ENCODE results near the gene HSBP1.

HSBP1 gene

DNA sequence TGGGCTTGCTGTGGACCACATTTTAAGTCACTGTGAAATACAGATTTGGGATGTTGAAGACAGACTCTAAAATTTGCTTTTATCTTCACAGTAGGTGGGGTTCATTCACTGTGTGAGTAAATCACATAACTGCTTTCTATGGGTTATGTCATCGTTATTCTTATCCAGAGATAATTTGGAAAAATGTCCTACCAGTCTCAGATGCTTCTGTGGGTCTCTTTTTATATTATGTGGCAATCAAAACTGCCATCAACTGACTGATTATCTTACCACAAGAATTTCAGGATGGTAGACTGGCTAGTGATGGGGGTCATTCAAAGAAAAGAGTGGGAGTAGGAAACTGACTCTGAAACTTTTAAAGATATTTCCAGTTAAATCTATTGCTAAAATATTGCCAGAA, 3.1 kb downstream of the HSBP1 start:
- H3K4me3 ChIP-seq (ENCODE audit: low read depth, low read length): no peak overlapping the region
- DNase-seq (ENCODE audit: low read depth): no peak
- no peak for TF ChIP-seq POLR2A (IDR thresholded peaks at IDR 0.05; ENCODE audit: extremely low read depth, insufficient read length)
- no peak for TF ChIP-seq CTCF (IDR thresholded peaks at IDR 0.05; ENCODE audit: low read depth, low read length)

DNA sequence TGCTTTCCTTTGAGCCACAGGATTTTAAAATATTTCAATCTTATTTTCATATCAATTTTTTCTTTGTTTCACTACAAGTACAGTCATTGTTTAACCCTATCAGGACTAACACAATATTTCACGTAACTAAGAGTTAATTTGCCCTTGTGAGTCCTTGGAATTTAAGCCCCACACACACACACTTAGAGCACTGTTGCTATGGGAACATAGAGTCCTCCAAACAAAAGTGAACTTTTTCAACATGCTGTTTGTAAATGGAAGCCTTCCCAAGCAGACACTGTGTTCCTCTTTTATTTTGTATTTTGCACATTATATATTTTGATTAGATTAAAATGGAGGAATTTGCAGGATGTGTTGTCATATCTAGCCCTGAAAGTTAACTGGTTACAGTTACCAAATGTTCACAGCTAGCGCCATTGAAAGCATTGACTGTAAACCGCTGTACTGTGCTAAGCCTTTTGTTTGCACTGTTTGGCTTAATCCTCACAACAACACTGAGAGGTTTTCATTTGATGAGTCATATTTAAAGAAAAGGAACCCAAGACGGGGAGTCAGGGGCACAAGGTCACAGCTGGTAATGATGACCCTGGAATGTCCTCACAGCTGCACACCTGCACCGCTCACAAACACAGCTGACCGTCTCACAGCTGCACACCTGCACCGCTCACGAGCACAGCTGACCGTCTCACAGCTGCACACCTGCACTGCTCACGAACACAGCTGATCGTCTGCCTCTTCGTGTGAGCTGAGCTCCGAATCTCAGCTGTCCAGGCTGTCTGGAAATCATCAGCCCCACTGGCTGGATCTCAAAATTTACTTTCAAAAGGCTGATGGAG, 6.3 kb downstream of the HSBP1 start:
- DNase-seq (ENCODE audit: low read depth): peak; percentile 46
- TF ChIP-seq CTCF (IDR thresholded peaks at IDR 0.05; ENCODE audit: low read depth, low read length) (no peak), POLR2A (IDR thresholded peaks at IDR 0.05; ENCODE audit: extremely low read depth, insufficient read length) (no peak), MYC (IDR thresholded peaks at IDR 0.05; ENCODE audit: low read depth, low read length) (no peak)
- TF ChIP-seq, protein P1, sequence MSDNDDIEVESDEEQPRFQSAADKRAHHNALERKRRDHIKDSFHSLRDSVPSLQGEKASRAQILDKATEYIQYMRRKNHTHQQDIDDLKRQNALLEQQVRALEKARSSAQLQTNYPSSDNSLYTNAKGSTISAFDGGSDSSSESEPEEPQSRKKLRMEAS (IDR thresholded peaks at IDR 0.05; ENCODE audit: low read depth, low read length): no peak

DNA sequence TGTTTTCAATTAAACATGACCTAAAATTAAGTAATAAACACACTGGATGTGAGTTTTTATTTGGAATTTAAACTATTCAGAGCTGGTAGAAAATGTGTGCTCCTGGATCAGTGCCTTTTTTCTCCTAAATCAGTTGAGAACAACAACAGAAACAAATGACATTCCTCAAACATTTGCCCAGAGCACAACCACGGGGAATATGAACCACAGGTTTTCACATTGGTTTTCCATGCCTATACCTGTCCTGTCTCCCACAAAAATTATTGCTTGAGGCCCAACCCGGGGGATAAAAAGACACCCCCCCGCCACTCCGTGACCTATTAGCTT, 6.8 kb downstream of the HSBP1 start:
- TF ChIP-seq MYC (IDR thresholded peaks at IDR 0.05; ENCODE audit: low read depth, low read length): no peak
- no peak for TF ChIP-seq POLR2A (IDR thresholded peaks at IDR 0.05; ENCODE audit: extremely low read depth, insufficient read length)
- no peak for TF ChIP-seq CTCF (IDR thresholded peaks at IDR 0.05; ENCODE audit: low read depth, low read length)
- TF ChIP-seq, protein P1 (IDR thresholded peaks at IDR 0.05; ENCODE audit: low read depth, low read length): no peak
- DNase-seq (ENCODE audit: low read depth): no peak

More for the DNA sequence above, 6.3 kb downstream of the HSBP1 start:
- H3K4me3 ChIP-seq (ENCODE audit: low read depth, low read length): no peak overlapping the region

GRCh38 chr16:83817022-83817421, 9.2 kb downstream of the HSBP1 start:
- DNase-seq (ENCODE audit: low read depth): no peak
- TF ChIP-seq, protein P1 (IDR thresholded peaks at IDR 0.05; ENCODE audit: low read depth, low read length): no peak
- TF ChIP-seq MYC (IDR thresholded peaks at IDR 0.05; ENCODE audit: low read depth, low read length): no peak
- no peak for TF ChIP-seq POLR2A (IDR thresholded peaks at IDR 0.05; ENCODE audit: extremely low read depth, insufficient read length)
- TF ChIP-seq CTCF (IDR thresholded peaks at IDR 0.05; ENCODE audit: low read depth, low read length): no peak
- H3K4me3 ChIP-seq (ENCODE audit: low read depth, low read length): no peak overlapping the region

More for the DNA sequence above, 6.8 kb downstream of the HSBP1 start:
- H3K4me3 ChIP-seq (ENCODE audit: low read depth, low read length): no peak overlapping the region

DNA sequence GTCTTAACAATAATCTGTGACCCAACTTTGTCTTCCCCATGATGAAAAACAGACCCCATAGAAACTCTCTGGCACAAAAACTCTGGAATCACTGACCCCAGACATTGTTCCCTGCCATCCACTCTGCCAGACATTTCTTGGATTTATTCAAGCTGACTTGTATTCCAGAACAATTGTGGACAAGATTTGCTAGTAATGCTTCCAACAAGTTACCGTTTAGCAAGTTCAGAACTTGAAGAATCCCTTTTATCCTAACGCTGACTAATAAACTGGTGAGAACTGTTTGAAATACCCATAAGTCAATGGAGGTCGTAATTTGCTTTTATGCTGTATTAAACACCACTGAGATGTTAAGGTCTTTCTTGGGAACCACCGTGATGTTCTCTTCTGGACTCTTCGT, 10.5 kb downstream of the HSBP1 start:
- no peak overlapping the region for H3K4me3 ChIP-seq (ENCODE audit: low read depth, low read length)
- TF ChIP-seq CTCF (IDR thresholded peaks at IDR 0.05; ENCODE audit: low read depth, low read length) (no peak), POLR2A (IDR thresholded peaks at IDR 0.05; ENCODE audit: extremely low read depth, insufficient read length) (no peak)
- TF ChIP-seq, protein P1 (IDR thresholded peaks at IDR 0.05; ENCODE audit: low read depth, low read length): no peak
- DNase-seq (ENCODE audit: low read depth): no peak

Measured in NB4 (cell line).